ENCODE data around the gene TCF20.

The TCF20 gene

GRCh38 chr22:42231929-42232328, 38.5 kb downstream of the TCF20 start:
- TF ChIP-seq, protein P1, sequence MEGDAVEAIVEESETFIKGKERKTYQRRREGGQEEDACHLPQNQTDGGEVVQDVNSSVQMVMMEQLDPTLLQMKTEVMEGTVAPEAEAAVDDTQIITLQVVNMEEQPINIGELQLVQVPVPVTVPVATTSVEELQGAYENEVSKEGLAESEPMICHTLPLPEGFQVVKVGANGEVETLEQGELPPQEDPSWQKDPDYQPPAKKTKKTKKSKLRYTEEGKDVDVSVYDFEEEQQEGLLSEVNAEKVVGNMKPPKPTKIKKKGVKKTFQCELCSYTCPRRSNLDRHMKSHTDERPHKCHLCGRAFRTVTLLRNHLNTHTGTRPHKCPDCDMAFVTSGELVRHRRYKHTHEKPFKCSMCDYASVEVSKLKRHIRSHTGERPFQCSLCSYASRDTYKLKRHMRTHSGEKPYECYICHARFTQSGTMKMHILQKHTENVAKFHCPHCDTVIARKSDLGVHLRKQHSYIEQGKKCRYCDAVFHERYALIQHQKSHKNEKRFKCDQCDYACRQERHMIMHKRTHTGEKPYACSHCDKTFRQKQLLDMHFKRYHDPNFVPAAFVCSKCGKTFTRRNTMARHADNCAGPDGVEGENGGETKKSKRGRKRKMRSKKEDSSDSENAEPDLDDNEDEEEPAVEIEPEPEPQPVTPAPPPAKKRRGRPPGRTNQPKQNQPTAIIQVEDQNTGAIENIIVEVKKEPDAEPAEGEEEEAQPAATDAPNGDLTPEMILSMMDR (IDR thresholded peaks at IDR 0.05; ENCODE audit: control insufficient read depth, extremely low read depth, insufficient read depth), result no peak
- no peak overlapping the region for H3K4me3 ChIP-seq (ENCODE audit: low read depth, low read length)
- no peak for DNase-seq (ENCODE audit: low read depth)

DNA sequence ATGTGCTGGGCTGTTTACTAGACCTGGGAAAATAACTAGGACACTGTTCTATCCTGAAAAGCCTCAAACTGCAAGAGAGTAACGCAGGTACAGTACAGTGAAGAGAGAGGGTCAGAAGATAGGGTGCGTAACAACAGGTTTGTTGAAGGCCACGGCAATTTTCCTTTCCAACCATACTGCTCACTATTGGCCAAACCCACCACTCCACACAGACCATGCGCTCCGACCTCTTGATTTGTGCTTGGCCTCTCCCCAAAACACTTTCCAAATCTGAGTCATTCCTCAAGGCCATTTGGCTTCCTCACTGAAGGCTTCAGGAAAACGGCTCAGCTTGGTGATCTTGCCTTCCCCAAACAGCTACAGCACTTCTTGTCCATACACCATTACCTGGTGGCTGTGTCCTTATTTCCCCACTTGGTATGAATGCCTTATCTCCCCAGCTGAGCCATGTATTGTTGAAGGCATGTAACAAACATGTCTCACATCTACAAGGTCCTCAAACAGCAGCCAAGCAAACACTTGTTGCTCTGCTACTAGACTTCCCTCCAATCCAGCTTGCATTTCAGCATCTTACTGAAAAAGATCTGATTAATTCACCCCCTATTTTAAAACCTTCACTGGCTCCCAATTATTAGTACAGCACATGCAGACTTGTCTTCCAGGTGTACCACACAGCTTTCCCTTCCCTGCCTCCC, 40.9 kb downstream of the TCF20 start:
- DNase-seq (ENCODE audit: low read depth), result peak; percentile 19
- H3K4me3 ChIP-seq (ENCODE audit: low read depth, low read length), result no peak overlapping the region; the same call in 1 of the 2 replicates
- TF ChIP-seq, protein P1 (IDR thresholded peaks at IDR 0.05; ENCODE audit: control insufficient read depth, extremely low read depth, insufficient read depth), result no peak

GRCh38 chr22:42228483-42228882, 42.0 kb downstream of the TCF20 start:
- TF ChIP-seq, protein P1 (IDR thresholded peaks at IDR 0.05; ENCODE audit: control insufficient read depth, extremely low read depth, insufficient read depth), result no peak
- DNase-seq (ENCODE audit: low read depth), result no peak

DNA sequence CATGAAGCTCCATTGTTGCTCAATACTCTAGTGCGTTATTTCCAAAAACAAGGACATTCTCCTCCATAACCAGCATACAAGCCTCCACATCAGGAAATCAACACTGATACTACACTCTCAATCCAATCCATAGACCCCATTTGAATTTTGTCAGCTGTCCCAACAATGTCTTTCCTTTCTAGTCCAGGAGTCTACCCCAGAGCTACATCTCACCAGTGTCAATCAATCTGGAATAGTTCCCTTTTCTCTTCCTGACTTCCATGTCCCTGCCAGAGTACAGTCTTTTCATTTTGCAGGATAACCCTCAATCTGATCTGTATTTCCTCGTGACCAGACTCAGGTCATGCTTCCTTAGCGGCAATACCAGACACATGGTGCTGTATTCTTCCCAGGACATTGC, 43.0 kb downstream of the TCF20 start:
- TF ChIP-seq, protein P1 (IDR thresholded peaks at IDR 0.05; ENCODE audit: control insufficient read depth, extremely low read depth, insufficient read depth), result no peak
- H3K4me3 ChIP-seq (ENCODE audit: low read depth, low read length), result no peak overlapping the region
- DNase-seq (ENCODE audit: low read depth), result no peak

More at GRCh38 chr22:42228483-42228882, 42.0 kb downstream of the TCF20 start:
- no peak overlapping the region for H3K4me3 ChIP-seq (ENCODE audit: low read depth, low read length)

GRCh38 chr22:42225841-42226240, 44.6 kb downstream of the TCF20 start:
- DNase-seq (ENCODE audit: low read depth), result no peak
- H3K4me3 ChIP-seq (ENCODE audit: low read depth, low read length), result no peak overlapping the region
- TF ChIP-seq, protein P1 (IDR thresholded peaks at IDR 0.05; ENCODE audit: control insufficient read depth, extremely low read depth, insufficient read depth), result no peak

- TF ChIP-seq, protein P1 (IDR thresholded peaks at IDR 0.05; ENCODE audit: control insufficient read depth, extremely low read depth, insufficient read depth), result no peak
- no peak for DNase-seq (ENCODE audit: low read depth)
Measured at GRCh38 chr22:42222140-42222539, 48.3 kb downstream of the TCF20 start.

More at GRCh38 chr22:42222140-42222539, 48.3 kb downstream of the TCF20 start:
- H3K4me3 ChIP-seq (ENCODE audit: low read depth, low read length), result no peak overlapping the region

Measured in LNCaP clone FGC (cell line).